HepG2 (cell line): ENCODE measurements around the gene LRP1-AS.

ENCODE experiments used
- TARDBP ChIP-seq: sonication (generic); formaldehyde crosslinking; IDR thresholded peaks from 2 replicates; pipeline ENCODE4 v1.8.0; 2022; ENCODE audit warnings: mild to moderate bottlenecking, missing genetic modification reagents
- TF ChIP-seq, protein P1 (sequence below): sonication (generic); formaldehyde crosslinking; IDR thresholded peaks from 2 replicates; pipeline ENCODE4 v1.4.0; 2020; ENCODE audit warnings: mild to moderate bottlenecking, missing genetic modification reagents

DNA sequence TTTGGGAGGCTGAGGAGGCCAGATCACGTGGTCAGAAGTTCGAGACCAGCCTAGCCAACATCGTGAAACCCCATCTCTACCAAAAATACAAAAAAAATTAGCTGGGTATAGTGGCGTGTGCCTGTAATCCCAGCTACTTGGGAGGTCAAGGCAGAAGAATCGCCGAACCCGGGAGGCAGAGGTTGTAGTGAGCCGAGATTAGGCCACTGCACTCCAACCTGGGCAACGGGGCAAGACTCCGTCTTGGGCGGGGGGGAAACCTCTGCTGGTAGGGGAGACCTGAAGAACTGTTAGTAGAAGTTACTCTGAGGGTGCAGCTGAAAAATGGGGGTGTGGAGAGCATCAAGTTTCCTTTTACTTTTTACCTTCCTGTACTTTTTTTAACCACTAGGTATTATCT lies 21.4 kb downstream of the LRP1-AS start:
- no peak for TF ChIP-seq TARDBP (CRISPR knock-in tag)
- TF ChIP-seq, protein P1, sequence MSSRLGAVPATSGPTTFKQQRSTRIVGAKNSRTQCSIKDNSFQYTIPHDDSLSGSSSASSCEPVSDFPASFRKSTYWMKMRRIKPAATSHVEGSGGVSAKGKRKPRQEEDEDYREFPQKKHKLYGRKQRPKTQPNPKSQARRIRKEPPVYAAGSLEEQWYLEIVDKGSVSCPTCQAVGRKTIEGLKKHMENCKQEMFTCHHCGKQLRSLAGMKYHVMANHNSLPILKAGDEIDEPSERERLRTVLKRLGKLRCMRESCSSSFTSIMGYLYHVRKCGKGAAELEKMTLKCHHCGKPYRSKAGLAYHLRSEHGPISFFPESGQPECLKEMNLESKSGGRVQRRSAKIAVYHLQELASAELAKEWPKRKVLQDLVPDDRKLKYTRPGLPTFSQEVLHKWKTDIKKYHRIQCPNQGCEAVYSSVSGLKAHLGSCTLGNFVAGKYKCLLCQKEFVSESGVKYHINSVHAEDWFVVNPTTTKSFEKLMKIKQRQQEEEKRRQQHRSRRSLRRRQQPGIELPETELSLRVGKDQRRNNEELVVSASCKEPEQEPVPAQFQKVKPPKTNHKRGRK (CRISPR knock-in tag): no peak
